Measurements from ENCODE around the gene MEI1.

GRCh38 chr22:41758231-41758630, 58.9 kb downstream of the MEI1 start:
- TF ChIP-seq POLR2A (IDR thresholded peaks at IDR 0.05) (no peak), CTCF (IDR thresholded peaks at IDR 0.05) (no peak)
